OCI-LY1 (cell line): ENCODE data around the gene VAV2.

ENCODE experiments used
- H2AFZ ChIP-seq: fragments of 200-600 bp; sonication (generic), shearing (Covaris generic); 2 replicates; pipeline ENCODE4 v1.6.0; 2014; ENCODE audit warnings: antibody characterized with exemption, mild to moderate bottlenecking, low read length
- H3F3A ChIP-seq: fragments of 200-600 bp; sonication (generic), shearing (Covaris generic); 2 replicates; pipeline ENCODE4 v1.6.0; 2014; ENCODE audit warnings: mild to moderate bottlenecking, antibody characterized with exemption, low read length, moderate library complexity; ENCODE audit not compliant: insufficient read depth
- H3K27ac ChIP-seq: fragments of 200-600 bp; sonication (generic); 2 replicates; pipeline ENCODE4 v1.5.1; 2014; ENCODE audit warnings: low read length, mixed run types, mild to moderate bottlenecking, low read depth; ENCODE audit not compliant: poor library complexity, severe bottlenecking
- H3K27me3 ChIP-seq: fragments of 200-600 bp; sonication (generic); 2 replicates; pipeline ENCODE4 v1.6.0; 2014; ENCODE audit warnings: antibody characterized with exemption, mild to moderate bottlenecking, low read length, moderate library complexity; ENCODE audit not compliant: insufficient read depth
- H3K36me3 ChIP-seq: fragments of 200-600 bp; sonication (generic); 2 replicates; pipeline ENCODE4 v1.6.1; 2014; ENCODE audit warnings: mild to moderate bottlenecking, antibody characterized with exemption, low read length, moderate library complexity, mixed read lengths; ENCODE audit not compliant: insufficient read depth
- H3K4me1 ChIP-seq: fragments of 200-600 bp; sonication (generic); 2 replicates; pipeline ENCODE4 v1.5.1; 2014; ENCODE audit warnings: mild to moderate bottlenecking, low read length, moderate library complexity; ENCODE audit not compliant: insufficient read depth, severe bottlenecking
- H3K4me2 ChIP-seq: fragments of 200-600 bp; sonication (generic), shearing (Covaris generic); 2 replicates; pipeline ENCODE4 v1.6.1; 2014; ENCODE audit warnings: low read length
- H3K4me3 ChIP-seq: fragments of 200-600 bp; sonication (generic); 2 replicates; pipeline ENCODE4 v1.5.1; 2014; ENCODE audit warnings: low read length, low read depth, mild to moderate bottlenecking, mixed read lengths; ENCODE audit not compliant: poor library complexity, severe bottlenecking
- H3K79me2 ChIP-seq: fragments of 200-600 bp; shearing (Covaris generic); 2 replicates; pipeline ENCODE4 v1.6.1; 2016; ENCODE audit warnings: mixed run types, low read length, mixed read lengths; ENCODE audit not compliant: insufficient read depth
- H3K9ac ChIP-seq: fragments of 200-600 bp; sonication (generic), shearing (Covaris generic); 2 replicates; pipeline ENCODE4 v1.6.1; 2014; ENCODE audit warnings: mild to moderate bottlenecking, low read length, mixed read lengths
- H3K9me2 ChIP-seq: fragments of 200-600 bp; sonication (generic), shearing (Covaris generic); 2 replicates; pipeline ENCODE4 v1.6.1; 2014; ENCODE audit warnings: low read depth, mild to moderate bottlenecking, low read length, mixed read lengths
- H3K9me3 ChIP-seq: fragments of 200-600 bp; shearing (Covaris generic); 2 replicates; pipeline ENCODE4 v1.6.1; 2014; ENCODE audit warnings: low read length, mixed read lengths
- H4K20me1 ChIP-seq: fragments of 200-600 bp; sonication (generic), shearing (Covaris generic); 2 replicates; pipeline ENCODE4 v1.6.0; 2016; ENCODE audit warnings: mild to moderate bottlenecking, low read length; ENCODE audit not compliant: insufficient read depth
- CTCF ChIP-seq: fragments of 200-600 bp; sonication (generic), shearing (Covaris generic); IDR thresholded peaks from 2 replicates; pipeline ENCODE4 v1.5.1; 2017; ENCODE audit warnings: mild to moderate bottlenecking, antibody characterized with exemption, low read length, moderate library complexity, mixed read lengths
- EZH2 ChIP-seq: fragments of 200-600 bp; sonication (generic), shearing (Covaris generic); IDR thresholded peaks from 2 replicates; pipeline ENCODE4 v1.8.0; 2017; ENCODE audit warnings: borderline replicate concordance, mixed run types, mild to moderate bottlenecking, antibody characterized with exemption, low read length, moderate library complexity, mixed read lengths

The VAV2 gene

DNA sequence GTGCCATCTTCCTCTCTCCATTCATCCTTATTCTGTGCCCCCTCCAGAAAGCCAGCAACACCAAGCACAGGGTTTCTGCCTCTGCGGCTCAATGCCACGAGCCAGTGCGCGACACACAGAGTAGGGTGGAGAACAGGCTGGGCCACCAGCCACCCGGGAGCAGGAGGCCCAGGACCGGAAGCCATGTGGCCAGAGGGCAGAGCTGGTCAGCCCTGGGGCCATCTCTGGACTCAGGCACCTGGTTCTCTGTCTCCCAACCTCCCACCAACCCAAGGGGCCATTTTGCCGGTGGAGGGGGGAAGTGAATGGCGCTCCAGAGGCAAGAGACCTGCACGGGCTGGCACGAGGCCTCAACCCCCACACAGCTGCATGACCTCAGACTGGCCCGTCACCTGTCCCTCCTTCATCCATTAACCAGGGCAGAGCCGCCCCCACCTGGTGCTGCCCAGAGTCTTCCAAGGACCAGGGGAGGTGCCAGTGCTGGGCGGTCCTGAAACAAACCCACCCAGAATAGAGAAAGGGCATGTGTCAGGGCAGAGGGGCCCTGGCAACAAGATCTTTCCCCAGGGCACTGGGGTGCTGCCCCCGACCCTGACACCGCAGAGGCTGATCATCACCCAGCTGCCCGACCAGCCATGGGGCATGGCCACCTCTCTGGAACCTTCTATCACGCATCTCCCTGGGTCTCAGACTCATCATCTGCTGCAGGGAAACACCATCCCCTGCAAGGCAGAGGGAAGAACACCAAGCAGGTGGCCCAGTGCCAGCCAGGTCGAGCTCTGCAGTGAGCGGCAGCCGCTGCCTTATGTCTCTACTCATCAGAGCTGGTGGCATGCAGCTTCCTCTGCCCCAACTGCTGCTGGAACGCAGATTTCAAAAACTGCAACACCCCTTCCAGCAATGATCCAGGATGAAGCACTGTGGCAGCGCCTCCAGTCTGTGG lies 11.9 kb downstream of the VAV2 start:
- Histone ChIP-seq H3F3A (no peaks in the 10 kb centered on the region), H3K9me2 (no peaks in the 10 kb centered on the region), H3K9ac (no peak overlapping the region), H3K4me1 (no peaks in the 10 kb centered on the region), H3K79me2 (no peaks in the 10 kb centered on the region), H3K27ac (no peak overlapping the region), H3K4me3 (no peak overlapping the region), H3K36me3 (no peaks in the 10 kb centered on the region), H4K20me1 (no peaks in the 10 kb centered on the region), H3K9me3 (no peaks in the 10 kb centered on the region), H3K27me3 (peaks cover 10% of the 10 kb centered on the region; the same call in 1 of the 2 replicates), H2AFZ (no peak overlapping the region), H3K4me2 (no peak overlapping the region)
- TF ChIP-seq EZH2 (no peak), CTCF (no peak)

DNA sequence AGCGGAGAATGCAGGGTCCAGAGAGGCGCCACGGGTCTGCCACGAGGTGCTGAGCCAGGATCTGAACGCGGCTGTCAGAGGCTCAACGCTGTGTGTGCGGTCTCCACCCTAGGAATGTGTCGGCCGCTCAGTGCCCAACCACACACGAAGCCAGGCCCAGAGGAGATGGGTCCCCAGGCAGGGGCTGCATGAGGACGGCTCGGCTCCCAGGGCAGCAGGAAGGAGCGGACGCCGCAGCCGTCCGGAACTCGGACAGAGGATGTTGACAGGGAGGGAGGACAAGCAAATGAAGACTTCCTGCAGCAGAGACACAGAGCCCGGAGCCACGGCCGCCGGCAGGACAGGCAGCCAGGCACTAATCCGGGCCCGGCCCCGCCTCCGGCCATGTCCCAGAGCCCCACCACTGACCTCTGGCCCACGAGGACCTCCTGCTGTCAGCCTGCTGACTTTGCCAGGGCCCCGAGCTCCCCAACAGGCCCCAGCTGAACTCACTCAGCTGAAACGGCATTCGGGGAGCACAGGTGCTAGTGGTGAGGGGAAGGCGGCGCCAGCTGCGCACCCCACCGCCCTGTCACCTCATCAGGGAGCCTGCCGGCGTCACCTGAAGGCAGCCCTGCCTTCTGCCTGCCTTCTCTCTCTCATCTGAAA lies 12.7 kb downstream of the VAV2 start:
- Histone ChIP-seq H3K27me3 (peaks cover 10% of the 10 kb centered on the region; the same call in 1 of the 2 replicates), H3K9me3 (no peaks in the 10 kb centered on the region), H3K9ac (no peak overlapping the region), H3K27ac (no peak overlapping the region), H3K4me3 (no peak overlapping the region), H4K20me1 (no peaks in the 10 kb centered on the region), H3K4me1 (no peaks in the 10 kb centered on the region), H3K9me2 (no peaks in the 10 kb centered on the region), H2AFZ (no peak overlapping the region), H3K79me2 (no peaks in the 10 kb centered on the region), H3F3A (no peaks in the 10 kb centered on the region), H3K36me3 (no peaks in the 10 kb centered on the region), H3K4me2 (no peak overlapping the region)
- TF ChIP-seq EZH2 = no peak
- no peak for TF ChIP-seq CTCF

GRCh38 chr9:133978899-133979272 lies 13.2 kb downstream of the VAV2 start:
- H3K4me1 ChIP-seq = no peaks in the 10 kb centered on the region
- H4K20me1 ChIP-seq = no peaks in the 10 kb centered on the region
- no peak overlapping the region for H3K4me2 ChIP-seq

More at GRCh38 chr9:133978899-133979272, 13.2 kb downstream of the VAV2 start:
- TF ChIP-seq EZH2 (no peak), CTCF (no peak)
- H3K9me2 ChIP-seq = no peaks in the 10 kb centered on the region
- H3K4me3 ChIP-seq = no peak overlapping the region
- no peaks in the 10 kb centered on the region for H3K36me3 ChIP-seq
- H3K9ac ChIP-seq = no peak overlapping the region
- H3K79me2 ChIP-seq = no peaks in the 10 kb centered on the region
- H3K27me3 ChIP-seq = peaks cover 10% of the 10 kb centered on the region; the same call in 1 of the 2 replicates
- H3K9me3 ChIP-seq = no peaks in the 10 kb centered on the region
- H3K27ac ChIP-seq = no peak overlapping the region
- no peak overlapping the region for H2AFZ ChIP-seq
- no peaks in the 10 kb centered on the region for H3F3A ChIP-seq
